ENCODE measurements around the gene OSBPL2.

OSBPL2 gene

DNA sequence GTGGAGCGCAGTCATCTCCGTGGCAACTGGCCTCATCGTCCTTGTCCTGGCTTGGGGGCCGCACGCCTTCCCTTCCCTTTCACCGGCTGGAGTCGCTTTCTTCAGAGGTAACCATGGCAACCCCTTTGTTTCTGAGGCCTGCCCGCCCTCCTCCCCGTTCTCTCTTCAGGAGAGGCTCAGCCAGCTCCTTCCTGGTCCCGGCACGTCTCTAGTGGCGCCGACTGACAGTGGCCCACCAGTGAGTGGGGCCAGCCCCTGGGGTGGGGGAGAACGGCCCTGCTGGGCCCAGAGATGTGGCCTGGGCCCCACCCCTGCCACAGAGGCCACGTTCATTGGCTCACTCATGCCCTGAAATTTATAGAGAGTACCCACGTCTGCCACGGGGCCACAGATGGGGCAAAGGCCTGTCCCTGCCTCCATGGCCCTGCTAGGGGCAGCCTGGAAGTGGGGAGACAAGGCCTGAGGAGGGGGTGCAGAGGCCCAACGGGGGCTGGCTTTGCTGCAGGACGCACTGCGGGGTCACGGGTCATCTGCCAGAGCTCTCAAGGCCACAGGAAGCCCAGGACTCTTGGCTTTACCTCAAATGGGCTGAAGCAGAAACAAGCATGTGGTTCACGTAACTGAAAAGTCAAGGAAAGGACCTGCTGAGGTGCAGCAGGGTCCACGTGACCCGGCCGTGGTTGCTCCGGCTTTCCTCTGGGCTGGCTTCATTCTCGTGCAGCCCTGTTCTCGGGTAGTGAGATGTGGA lies 1.4 kb upstream of the OSBPL2 start:
- no peak for DNase-seq

DNA sequence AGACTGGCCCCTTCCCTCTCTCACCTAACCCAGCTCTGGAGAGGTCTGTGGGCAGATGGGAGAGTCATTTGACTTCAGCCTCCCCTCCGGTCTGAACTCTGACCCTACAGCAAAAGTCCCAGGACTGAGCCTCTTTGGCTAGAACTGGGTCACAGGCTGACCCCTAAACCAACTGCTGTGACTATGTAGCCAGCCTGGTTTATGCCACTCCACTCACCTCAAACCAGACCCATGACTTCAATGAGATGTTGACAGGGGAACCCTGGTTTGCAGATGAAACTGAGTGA lies 864 bp upstream of the OSBPL2 start:
- no peak for DNase-seq

DNA sequence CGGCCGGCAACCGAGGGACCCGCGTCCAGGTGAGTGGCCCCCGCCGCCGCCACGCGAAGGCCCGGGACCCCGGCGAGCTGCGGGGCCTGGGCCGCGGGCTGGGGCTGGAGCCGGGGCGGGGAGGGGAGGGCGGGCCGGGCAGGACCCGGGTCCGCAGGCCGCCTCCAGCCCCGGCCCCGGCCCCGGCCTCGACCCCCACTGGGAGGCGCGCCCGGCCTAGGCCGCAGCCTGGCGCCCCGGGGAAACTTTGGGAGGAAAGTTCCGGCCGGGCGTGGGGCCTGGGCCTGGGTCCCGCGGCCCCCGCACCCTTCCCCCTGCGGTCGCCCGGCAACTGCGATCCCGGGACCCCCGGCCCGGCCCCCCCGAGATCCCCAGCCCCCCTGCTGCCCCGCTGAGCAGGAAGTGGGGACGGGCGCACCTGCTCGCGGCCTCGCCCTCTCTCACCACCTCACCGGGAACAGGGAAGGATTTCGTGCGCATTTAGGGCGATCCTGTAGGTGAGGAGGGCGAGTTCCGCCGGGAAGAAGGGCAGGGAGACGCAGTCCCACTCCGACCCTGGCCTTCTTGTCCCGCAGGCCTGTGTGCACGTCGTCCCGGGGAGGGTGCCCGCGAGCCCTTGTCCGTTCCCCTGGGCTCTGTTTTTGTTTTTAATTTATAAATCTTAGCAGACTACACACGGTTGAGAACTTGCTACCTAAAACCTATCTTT lies 402 bp downstream of the OSBPL2 start:
- DNase-seq, result no peak

DNA sequence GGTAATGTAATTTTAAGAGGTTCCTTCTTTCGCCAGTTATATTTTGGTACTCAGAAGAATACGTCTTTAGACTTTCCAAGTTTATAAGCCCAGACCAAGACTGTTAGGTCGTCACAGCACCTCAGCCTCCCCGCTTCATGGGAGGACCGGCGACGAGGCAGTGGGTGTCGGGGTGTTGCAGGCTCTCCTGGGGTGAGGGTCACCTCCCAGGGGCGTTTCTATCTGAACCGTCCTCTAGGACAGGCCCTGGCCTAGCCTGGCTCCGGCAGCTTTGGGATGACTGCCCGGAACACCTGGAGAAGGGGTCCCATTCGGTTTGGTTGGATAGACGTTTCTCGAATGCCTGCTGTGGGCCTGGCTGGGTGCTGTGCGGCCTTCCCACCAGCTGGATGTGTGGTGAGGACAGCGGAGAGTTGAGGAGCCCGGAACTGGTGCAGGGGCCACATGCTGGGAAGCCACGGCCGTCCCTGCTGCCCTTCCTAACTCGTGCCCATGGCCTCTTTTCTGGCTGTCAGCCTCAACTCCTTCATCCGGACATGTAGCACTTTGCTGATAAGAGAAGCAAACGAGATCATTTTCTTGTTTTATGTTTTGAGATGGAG lies 1.1 kb downstream of the OSBPL2 start:
- DNase-seq, result no peak

DNA sequence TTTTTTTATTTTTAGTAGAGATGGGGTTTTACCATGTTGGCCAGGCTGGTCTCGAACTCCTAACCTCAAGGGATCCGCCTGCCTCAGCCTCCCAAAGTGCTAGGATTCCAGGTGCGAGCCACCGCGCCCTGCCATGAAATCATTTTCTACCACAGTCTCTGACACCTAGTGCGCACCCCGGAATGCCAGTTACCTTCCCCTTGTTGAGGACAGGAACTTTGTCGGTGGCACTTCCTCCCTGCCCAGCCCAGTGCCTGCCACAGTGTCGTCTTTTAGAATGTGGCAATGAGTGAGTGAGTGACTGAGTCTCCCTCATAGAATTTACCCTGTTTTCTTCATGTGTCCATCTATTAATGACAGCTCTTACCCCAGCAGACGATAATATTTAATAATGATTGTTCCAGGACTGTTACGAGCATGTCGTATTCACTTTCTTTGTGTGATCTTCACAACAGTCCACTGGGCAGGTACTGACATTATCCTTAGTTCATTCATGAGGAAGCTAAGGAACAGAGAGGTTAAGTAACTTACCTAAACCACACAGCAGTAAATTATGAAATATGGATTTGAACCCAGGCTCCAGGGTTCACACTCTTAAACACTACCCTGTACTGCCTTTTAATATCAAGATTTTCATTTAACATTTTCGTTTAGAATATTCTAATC lies 1.8 kb downstream of the OSBPL2 start:
- no peak for DNase-seq

DNA sequence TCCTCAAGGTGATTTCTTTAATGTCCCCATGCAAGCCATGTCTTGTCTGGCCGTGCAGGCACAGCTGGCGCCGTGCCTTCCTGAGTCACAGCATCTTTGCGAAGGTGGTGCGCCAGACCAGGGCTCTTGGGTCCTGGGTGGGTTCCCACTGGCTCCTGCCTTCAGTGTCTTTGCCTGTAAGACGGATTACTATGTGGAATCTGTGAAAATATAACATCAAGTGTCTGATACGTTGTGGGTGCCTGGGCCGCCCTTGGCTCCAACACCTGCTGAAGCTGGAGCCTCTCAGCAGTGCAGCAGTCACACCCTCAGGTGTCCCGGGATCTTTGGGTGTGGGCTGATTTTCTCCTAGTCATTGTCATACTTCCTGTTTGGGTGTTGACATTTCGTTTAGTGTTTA lies 3.2 kb downstream of the OSBPL2 start:
- DNase-seq, result no peak

DNA sequence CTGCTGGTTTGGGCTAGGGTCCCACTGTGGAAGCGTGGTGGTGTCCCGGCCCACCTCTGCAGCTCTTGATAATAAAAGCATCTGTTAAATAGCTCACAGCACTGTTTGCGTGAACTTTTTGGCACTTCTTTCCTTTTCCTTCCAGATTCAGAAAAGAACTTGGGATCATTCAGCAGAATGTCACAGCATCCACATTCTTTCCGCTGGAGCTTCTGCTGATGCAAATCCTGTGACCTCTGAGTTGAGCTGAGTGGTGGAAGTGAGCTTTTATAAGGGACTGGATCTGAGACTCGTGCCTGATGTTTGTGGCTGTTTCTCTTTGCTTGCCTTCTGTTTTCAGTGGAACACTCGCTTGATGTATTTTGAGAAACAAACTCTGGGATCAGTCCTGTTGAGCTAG lies 3.9 kb downstream of the OSBPL2 start:
- DNase-seq, result no peak

DNA sequence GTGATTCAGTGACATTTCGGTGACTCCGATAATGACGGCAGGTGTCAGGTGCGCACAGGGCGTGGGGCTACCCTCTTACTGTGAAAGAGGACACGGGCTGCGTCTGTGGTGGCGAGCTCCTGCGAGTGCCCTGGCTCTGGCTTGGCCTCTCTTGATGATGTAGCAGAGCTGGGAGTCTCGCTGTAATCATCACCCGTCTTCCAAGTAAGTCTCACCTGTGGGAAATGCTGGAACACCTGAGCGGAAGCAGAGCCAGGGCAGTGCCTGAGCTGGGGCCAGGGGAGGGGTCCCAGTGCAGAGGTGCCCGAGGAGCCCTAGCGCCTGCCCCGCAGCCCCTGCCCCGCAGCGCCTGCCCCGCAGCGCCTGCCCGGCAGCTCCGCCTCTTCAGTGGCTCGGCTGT lies 4.8 kb downstream of the OSBPL2 start:
- no peak for DNase-seq

DNA sequence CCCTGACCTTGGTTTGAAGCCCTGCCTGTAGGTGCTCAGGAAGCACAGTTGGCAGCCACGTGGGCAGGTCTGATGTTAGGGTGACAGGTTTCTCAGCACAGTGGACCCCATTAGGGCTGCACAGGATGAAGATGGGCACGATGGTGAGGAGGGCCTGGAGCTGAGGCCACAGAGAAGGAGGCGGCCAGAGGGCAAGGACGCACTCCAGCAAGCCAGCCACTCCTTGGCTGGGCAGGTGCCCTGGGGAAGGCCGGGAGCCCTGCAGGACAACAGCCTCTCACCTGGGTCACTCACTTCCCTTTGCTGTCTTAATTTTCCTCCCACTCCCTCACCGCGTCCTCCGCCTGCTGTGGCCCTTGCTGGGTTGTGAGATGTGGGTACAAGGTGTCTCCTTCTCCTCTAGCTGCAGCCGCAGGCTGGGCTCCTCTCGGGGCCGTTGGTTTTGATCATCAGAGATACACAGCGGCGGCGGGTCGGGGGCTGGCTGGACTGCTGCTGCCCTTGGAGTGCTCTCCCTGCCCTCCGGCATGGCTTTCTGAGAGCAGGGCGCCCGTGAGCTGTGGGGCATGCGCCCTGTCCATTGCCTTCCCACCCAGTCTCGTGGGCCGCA lies 5.7 kb downstream of the OSBPL2 start:
- no peak for DNase-seq

DNA sequence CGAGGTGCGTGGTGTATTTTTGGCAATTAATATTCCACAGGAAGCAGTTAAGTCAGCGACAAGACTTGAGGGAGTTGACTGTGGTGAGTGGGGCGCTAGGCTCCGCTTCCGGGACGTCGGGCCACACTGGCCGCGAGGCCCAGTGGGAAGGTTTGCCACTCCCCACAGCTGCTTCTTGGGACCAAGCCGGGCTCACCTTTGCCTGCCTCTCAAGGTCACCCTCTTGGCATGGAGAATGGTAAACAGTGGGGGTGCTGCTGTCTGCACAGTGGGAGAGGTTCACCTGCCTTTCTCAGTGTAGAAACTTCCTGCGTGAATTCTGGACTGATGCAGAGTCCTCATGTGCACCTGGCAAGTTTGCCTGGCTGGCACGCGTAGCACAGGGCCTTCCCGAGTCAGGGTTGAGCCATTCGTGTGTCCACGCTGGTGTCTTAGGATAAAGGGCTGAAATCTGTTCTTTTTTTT lies 6.4 kb downstream of the OSBPL2 start:
- no peak for DNase-seq

DNA sequence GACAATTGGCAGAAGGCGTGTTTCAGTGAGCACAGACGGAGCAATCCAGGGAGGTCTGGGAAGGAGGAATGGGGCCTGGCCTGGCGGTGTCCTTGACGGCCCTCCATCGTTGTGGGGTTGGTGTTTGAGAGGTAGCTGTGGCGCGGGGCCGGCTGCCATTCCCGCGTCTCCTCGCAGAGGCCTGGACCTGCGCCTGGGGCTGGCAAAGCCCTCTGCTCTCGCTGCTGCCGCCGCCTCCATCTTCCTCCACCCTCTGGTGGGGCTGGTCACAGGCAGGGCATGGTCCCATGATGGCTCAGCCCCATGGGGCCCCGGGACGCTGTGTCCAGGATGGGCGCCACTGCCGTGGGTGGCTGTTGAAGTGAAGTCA lies 7.6 kb downstream of the OSBPL2 start:
- no peak for DNase-seq

DNA sequence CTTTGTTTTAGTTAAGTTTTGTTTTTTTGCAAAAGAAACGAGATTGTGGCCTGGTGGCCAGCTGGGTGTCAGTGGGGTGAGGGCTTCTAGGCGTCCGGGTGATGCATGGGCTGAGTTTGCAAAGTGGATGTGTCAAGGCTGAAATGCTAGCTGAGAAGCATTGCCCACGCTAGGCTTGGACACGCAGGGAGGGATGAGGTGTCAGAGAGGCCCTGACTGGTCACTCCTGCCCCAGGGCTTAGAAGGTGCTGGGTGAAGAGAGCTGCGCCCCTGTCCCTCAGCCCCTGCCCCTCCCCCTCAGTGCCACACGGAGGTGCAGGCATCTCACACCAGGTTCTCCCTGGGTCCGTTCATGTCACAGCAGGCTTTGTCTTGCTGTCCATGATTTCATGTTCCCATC lies 8.1 kb downstream of the OSBPL2 start:
- DNase-seq, result no peak

DNA sequence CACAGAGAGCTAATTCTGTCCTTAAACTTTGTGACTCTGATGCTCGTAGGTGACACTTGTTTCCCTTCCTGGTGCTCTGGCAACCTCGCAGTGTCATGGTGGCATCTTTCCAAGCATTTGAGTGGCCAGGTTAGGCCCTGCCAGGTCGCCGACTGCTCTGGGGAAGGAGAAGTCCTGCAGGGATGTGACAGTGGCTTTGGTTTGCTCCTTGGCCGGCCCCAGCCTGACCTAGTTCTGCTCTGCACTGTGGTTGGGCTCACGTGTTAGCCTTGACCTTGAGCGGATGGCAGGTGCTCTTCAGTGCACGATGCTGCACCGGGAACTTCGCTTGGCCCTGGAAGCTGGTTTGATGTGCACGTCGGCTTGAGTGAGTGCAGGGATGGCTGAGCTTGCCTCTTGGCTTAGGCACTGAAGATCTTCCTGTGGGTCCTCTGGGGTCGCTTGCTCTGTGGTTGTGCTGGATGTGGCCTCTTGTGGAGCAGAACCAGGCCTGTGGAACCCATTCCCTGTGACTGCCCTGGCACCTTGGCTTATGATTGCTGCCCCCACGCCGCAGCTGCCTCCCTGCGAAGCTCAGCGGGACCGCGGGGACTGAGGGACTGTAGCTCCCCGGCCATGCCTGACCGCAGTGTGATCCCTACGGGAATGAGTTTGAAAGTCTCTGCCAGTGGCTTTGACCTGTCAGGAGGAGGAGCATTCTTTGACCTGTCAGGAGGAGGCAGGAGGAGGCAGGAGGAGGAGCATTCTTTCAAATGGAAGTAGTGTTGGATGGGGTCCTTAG lies 8.7 kb downstream of the OSBPL2 start:
- DNase-seq, result no peak

DNA sequence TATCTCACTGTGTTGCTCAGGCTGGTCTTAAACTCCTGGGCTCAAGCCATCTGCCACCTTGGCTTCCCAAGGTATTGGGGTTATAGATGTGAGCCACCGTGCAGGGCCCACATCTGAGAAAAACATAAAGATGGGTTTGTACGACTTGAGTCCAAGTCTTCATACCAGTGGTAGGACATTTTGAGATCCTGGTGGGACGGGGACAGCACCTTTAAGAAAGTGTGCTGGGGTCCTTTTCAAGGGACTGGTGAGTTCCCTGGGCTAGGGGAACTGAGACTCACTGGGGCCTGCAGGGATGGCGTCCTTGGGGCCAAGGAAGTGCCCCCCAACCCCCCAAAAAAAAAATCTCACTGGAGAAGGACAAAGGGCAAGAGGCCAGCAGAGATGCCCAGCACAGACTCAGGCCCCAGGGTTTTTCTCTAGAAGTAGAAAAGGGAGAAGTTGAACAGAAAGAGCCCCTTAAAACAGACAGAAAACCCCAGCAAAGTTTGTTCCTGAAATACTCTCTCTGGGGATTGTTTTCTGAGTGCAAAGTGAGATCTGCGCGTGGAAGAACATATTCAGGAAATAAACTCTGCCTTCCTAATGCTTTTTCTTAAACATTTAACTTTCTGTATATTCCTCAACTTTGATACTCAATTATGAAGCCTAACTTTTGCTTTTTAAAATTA lies 10.7 kb downstream of the OSBPL2 start:
- DNase-seq, result no peak

DNA sequence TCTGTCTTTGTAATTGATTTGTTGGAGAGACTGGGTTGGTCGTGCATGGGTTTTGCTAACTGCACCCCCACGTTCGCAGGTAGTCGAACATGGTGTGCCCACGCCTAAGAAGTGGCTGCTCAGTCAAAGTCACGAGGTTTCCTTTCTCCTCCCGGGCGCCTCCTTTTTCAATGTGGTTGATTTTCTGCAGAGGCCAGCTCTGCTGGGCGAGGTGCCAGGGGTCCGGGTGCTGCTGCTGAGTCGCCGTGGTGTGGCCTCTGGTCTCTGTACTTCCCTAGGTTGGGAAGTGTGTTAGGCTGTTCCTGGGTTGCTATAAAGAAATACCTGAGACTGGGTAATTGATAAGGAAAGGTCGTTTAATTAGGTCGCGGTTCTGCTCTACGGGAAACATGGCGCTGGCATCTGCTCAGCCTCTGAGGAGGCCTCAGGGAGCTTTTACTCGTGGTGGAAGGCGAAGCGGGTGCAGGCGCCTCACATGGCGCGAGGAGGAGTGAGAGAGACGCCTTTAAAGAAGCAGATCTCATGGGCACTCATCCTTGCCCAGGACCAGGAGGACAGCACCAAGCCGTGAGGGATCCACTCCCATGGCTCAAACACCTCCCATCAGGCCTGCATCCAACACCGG lies 14.1 kb downstream of the OSBPL2 start:
- no peak for DNase-seq

DNA sequence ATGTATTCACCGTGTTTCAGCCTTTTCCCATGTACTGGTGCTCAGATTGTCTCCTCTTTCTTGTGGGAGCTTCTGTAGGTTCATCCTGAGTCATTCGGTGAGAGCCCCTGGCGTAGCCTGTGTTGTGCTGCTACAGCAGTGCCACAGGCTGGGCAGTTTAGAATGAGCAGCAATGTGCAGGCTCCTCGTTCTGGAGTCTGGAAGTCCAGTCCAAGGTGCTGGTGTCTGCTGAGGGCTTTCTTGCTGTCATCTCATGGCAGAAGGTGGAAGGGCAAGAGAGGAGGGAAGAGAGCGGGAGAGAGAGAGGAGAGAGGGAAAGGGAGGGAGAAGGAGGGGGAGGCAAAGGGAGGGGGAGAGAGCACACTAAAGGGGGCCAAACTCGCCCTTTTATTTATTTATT lies 15.1 kb downstream of the OSBPL2 start:
- no peak for DNase-seq

DNA sequence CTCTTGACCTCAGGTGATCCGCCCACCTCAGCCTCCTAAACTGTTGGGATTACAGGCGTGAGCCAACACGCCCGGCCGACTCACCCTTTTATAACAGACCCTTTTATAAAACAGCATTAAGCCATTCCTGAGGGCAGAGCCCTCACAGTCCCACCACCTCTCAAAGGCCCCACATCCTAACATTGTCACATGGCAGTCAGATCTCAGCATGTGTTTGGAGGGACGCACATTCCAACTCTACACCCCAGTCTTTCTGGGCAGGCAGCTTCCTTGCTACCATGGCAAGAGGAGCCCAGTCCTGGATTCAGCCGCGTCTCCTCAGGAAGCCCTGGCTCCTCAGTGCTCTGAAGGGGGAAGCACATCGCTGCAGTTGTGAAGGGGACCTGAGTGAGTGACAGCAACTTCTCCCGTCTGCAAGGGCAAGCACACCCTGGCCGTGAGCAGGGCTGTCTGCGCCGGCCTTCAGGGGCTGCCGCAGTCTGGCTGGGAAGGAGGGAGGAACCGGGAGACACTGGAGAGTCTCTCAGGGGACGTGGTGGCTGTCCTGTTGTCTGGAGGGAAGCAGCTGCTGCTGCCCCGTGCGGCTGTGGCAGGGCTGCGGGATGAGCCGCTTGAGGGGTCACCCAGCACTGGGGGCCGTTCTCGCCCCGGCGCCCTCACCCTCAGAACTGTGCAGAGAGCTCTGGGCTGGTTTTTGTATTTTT lies 15.9 kb downstream of the OSBPL2 start:
- DNase-seq, result no peak

DNA sequence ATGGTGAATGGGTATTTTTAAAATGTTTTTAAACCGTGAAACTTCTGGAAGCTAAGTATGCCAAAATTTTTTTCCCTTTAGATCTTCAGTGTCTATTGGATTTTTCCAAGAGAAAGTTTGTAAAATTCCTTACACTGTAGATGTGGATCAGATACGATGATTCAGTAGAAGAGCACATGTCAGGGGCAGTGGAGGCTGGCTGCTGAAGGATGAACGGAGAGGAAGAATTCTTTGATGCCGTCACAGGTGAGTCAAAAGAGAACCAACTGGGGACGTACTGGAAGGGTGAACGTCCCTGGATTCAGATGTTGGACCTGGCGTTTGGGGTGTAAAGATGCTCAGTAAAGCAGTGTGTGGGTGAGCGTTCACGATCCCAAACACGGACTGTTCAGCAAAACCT lies 17.7 kb downstream of the OSBPL2 start:
- DNase-seq, result no peak

DNA sequence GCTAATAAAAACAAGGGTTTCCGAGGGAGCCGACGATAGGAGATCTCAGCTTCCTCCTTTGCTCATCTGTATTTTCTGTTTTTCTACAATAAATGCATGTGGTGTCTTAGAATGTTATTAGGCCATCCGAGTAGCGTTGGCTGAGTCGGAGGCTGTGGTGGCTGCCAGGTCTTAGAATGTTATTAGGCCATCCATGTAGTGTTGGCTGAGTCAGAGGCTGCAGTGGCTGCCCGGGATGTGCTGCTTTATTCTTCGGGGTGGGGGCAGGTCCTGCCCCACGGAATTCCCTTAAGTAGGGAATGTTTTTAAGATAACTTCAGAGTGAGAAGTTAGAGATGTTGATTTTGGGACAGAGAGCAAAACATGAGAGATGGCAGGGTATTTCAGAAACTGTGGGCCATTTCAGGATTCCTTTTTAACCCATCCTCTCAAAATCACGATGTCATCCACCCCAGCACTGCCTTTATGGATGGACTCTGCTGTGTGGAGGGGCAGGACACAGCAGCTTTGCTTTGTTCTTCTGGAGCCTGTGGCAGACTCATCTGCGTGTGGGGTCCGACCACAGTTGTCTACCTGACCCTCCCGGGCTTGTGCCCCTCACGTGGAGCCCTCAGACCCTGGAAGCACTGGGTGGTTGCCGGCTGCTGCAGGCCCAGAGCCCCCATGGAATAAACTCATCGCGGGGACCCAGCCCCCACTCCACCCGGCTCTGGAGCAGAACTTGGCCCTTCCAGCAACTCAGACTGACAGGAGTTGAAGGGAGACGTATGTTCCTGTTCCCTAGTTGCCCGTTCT lies 20.4 kb downstream of the OSBPL2 start:
- peak; percentile 48 for DNase-seq

DNA sequence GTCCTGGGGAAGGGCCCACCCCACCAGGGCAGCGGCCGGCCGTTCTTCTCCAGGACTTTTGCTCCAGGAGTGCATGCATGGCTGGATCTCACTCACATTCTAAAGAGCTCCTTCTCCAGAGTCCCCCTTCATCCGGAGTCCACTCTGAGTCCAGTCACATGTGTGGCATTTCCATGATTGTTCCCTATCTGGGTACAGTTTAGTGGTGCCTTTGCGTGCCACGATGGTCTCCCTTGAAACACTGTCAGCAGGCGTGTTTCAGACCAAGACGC lies 20.9 kb downstream of the OSBPL2 start:
- DNase-seq, result no peak
